T-helper 1 cell treated with Interleukin-12 subunit alpha and Interleukin-12 subunit beta and Interleukin-4 antibody, amounts not matched to agents 30 ng/mL and 1 ng/mL, for 36 hours (primary cell): ENCODE measurements around the gene C22orf31. TPM values are rescaled to one million over a fixed set of nuclear protein-coding genes. Genes with fewer than 3 reads are reported as not detected.

Experiments
- intact Hi-C: fragments of 100-400 bp; cut with micrococcal nuclease; formaldehyde crosslinking; loops from one replicate; pipeline ENCODE4 v1.15.1; 2024
- total RNA-seq: library from RNA; stranded (reverse); gene quantifications from 2 replicates; pipeline ENCODE4 v1.2.3, GENCODE V29; 2022

Gene C22orf31
- total RNA-seq, 1 donor from 2014 or later, result not detected

DNA sequence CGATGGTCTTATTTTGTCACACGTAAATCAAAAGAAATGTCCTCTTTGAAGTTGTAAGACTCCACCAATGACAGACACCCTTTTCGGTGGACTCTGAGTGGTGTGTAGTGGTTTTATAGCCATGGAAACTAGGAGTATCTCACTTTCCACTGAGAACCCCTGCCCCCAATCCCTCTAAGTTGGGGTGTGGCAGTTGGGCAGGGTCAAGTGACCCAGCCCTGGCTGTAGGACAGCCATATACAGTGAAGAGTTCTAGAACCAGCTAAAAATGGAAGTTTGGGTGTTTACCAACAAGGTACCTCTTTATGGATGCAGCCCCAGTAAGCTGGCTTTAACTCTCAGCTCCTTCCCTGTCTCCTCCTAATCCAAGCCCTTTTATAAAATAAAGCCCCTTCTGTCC, 5.2 kb downstream of the C22orf31 start:
- intact Hi-C loops, result no loop called here

DNA sequence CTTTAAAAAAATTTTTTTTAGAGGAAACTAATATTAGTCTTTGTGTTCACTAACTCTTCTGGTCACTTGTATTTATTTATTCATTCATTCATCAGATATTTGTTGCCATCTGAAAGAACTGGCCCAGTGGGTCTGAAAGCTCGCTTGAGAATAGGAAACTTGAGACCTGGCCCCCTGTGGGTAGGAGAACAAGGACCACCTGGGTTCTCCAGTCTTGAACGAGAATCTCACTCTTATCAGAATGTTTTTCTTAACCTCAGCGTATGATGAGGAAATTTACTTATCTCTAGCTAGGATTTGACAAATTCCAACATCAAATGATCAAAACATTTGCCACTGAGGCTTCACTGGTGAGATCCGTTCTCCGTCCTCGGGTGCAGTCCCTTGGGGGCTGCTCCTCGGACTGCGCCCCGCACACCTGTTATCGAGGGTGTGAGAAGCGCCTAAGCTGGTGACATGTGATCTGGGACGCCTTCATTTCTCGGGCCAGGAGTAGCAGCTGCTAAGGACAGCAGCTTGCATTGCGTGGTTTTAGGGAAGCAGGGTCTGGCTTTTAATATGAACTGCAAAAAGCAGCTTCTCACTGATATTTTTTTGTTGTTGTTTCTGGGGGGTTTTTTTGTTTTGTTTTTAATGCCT, 6.3 kb downstream of the C22orf31 start:
- intact Hi-C loops, result no loop called here

DNA sequence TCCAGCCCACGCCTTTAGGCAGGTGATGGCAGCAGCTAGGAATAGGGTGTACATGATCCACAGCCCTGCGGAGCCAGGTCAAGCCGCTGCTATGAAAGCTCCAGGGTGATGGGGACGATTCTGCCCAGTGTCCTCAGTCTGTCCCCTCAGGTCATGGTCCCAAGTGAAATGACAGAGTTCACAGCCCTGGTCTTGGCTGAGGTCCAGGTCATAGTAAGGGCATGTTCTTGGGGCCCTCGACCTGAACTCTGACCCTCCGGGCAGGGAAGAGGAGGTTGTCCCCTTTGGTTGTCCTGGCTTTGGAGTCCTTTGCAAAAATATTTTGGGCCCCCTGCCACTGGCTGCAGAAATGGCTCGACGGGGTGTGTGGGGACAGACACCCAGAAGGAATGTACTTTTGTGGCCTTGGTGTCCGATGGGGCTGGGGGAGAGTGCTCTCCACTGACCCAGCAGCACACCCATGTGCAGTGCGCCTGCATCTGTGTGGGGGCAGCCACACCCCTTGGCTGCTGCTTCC, 7.3 kb downstream of the C22orf31 start:
- intact Hi-C loops, result no loop called here

DNA sequence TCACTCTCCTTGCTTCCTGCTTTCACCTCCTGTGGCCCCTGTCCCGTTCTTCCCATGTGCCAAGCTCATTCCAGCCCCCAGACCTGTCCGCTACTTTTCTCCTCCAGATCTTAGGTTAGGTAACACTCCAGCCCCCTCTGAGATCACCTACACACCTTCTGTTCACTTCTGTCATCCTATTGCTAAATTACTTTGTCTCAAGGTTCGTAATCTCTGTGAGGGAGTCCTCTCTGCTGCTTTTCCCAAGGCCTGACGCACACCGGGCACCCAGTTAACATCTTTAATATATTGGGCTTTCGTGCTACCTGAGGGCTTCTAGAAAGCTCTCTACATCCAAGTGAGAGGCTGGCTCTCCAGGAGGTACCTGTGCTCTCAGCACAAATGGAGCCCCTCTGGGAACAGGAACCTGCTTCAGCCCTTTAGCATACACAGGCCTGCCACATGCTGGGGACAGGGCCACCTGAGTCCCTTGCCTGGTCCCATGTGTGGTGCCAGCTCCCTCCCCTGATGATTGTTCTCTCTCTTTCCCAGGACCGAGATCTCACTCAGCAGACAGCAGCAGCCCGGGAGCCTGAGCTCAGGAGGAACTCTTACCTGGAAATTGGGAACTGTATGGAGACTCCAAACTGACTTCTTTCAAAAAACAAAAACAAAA, 8.5 kb downstream of the C22orf31 start:
- intact Hi-C loops, result no loop called here

DNA sequence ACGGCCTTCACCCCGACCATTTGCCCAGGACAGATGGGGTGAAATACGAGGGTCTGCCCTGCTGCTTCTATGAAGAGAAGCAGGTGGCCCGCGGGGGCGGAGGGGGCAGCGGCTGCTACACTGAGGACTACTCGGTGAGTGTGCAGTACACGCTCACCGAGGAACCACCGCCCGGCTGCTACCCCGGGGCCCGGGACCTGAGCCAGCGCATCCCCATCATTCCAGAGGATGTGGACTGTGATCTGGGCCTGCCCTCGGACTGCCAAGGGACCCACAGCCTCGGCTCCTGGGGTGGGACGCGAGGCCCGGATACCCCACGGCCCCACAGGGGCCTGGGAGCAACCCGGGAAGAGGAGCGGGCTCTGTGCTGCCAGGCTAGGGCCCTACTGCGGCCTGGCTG, 11.2 kb downstream of the C22orf31 start:
- intact Hi-C loops, result no loop called here

DNA sequence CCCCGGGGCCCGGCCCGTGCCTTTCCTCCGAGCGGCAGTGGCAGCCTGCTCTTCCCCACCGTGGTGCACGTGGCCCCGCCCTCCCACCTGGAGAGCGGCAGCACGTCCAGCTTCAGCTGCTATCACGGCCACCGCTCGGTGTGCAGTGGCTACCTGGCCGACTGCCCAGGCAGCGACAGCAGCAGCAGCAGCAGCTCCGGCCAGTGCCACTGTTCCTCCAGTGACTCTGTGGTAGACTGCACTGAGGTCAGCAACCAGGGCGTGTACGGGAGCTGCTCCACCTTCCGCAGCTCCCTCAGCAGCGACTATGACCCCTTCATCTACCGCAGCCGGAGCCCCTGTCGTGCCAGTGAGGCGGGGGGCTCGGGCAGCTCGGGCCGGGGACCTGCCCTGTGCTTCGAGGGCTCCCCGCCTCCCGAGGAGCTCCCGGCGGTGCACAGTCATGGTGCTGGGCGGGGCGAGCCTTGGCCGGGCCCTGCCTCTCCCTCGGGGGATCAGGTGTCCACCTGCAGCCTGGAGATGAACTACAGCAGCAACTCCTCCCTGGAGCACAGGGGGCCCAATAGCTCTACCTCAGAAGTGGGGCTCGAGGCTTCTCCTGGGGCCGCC, 11.9 kb downstream of the C22orf31 start:
- intact Hi-C loops, result no loop called here

DNA sequence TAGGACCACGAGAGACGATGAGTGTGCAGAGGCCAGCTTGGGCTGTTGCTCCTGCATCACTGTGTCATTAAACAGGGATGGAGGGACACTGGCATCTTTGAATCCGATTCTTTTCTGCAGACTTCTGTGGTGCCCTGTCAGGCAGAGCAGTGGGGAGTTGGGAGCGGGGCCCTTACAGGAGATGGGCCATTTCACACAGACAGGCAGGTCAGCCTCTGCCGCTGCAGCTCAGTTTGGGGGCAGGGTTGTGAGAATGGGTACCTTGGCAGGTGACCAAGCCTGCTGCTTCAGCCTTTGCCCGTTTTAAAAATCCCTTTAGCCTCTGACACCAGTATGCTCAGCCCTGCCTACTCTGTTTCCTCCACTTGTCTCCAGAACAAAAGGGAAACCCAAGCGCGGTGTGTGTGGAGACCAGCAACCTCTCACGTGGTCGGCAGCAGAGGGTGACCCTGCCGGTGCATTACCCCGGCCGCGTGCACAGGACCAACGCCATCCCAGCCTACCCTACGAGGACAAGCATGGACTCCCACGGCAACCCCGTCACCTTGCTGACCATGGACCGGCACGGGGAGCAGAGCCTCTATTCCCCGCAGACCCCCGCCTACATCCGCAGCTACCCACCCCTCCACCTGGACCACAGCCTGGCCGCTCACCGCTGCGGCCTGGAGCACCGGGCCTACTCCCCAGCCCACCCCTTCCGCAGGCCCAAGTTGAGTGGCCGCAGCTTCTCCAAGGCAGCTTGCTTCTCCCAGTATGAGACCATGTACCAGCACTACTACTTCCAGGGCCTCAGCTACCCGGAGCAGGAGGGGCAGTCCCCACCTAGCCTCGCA, 12.6 kb downstream of the C22orf31 start:
- intact Hi-C loops, result no loop called here

DNA sequence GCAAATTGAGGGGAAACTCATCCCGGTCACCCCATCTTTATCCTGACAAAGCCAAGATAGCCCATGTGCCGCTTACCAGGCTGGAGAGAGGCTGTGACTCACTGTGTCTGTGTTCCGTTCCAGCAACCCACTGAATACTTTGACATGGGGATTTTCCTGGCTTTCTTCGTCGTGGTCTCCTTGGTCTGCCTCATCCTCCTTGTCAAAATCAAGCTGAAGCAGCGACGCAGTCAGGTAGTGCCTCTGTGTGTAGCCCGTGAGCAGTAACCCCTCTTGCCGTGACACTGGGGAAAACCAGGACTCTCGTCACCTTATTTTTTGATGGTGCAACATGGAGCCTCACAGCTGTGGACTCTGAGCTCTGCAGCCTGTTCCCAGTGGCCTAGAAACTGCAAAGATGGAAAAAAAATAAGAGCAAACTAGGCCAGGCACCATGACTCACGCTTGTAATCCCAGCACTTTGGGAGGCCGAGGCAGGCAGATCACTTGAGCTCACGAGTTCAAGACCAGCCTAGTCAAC, 16.9 kb downstream of the C22orf31 start:
- intact Hi-C loops, result no loop called here

DNA sequence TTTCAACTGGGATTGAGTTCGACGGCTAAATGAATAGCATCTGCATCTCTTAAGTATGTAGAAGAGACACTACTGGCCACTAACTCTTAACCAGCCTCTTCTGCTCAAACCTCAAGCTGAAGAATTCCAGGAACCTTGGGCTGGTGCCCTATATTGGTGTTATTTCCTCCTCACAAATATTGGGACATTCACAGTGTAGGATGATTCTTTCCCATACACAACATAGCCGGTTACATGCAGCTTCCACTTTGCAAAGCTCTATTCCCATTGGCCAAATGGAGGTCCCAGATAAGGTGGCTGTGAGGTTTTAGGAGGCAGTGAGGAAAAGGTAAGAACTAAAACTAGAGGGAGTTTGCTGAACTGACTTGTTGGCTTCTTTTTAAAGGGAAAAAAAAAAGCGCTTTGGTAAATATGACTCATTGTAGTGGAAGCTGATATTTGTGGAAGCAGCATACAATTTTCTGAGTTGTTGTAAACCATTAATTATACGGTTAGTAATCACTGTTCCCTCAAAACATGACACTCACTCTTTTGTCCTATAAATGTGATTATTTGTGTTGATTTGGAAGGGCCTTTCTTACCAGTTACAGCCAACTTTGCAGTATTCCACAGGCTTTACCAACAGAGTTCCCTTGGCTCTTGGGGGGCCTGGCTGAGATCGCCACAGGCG, 17.6 kb downstream of the C22orf31 start:
- intact Hi-C loops, result no loop called here

DNA sequence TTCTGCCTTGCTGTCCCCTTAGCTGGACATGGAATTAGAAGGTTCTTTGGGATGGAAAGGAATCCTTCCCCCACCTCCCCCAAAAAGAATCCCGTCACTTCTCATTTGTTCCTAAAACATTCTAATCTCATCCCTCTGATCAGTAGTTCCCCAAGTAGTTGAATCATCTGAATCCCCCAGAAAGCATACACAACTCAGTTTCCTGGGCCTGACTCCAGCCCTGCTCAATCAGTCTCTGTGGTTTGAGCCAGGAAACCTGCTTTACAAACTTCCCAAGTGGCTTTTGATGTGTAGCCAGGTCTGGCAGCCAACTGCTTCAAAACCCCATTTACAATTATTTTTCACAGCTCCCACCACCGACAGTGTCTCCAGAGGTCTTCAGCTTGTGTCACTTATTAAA, 20.2 kb downstream of the C22orf31 start:
- intact Hi-C loops, result loop anchor here (2.0 kb wide), 1 partner anchor 243 kb away; no protein-coding TSS in a partner anchor

DNA sequence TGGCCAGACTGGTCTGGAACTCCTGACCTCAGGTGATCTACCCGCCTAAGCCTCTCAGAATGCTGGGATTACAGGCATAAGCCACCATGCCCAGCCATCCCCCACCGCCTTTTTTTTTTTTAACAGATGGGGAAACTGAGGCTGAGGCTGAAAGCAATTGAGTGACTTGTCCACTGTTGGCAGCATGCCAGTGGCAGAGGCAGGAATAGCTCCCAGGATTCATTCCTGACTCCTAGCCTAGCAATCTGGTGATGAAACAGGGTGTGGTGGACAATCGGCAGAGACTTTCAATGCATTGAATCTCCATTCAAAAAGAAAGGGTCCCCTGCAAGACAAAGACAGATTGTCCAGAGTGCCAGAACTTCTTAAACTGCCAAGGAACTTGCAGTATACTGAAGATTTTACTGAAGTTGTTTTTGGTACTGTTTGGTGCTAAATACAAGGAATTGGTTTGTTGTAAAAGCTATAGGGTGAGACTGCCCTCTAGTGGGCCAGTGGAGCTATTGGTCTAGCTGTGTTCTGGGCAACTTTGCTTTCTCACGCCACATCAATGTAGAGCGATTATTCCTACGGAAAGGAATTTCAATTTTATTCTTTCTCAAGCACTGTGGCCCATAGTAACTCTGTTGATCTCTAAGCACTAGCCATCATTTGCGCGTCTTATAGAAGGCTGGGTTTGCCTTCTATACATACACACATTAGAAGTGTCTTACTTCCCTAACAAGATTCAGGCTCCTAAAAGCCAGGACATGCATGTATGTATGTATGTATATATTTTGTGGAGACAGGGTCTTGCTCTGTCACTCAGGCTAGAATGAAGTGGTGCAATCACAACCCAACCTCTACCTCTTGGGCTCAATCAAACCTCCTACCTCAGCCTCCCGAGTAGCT, 21.0 kb downstream of the C22orf31 start:
- intact Hi-C loops, result loop anchor here (1.0 to 2.0 kb wide), 6 partner anchors 185 to 440 kb away; no protein-coding TSS in a partner anchor

DNA sequence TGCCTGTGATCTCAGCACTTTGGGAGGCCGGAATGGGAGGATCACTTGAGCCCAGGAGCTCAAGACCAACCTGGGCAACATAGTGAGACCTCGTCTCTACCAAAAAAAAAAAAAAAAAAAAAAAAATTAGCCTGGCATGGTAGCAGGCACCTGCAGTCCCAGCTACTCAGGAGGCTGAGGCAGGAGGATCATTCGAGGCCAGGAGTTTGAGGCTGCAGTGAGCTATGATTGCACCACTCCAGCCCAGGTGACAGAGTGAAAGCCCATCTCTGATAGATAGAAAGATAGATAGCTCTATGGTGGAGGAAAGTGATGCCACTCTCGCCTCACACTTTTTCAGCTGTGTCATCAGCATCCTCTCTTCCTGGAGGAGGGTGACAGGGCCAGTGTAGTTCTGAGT, 21.9 kb downstream of the C22orf31 start:
- intact Hi-C loops, result loop anchor here (1.0 to 2.0 kb wide), 6 partner anchors 184 to 439 kb away; no protein-coding TSS in a partner anchor

DNA sequence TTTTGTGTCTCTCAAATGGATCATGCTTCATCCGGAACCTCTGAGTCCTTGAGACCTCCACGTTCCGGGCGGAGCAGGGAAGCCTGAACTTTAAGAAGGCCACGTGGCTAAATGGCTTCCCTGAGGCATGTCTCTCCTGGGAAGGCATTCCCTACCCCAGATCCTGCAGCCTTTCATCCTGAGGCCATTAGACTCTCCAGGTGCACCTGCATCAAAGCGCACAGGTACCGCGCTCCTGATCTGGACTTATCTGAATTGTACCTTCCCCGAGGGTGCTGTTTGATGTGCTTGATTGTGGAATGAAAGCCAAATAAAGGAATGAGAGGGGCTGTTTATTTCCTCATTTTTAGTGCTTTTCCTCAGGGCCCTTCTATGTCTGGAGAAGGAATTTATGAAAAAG, 22.5 kb downstream of the C22orf31 start:
- intact Hi-C loops, result no loop called here

DNA sequence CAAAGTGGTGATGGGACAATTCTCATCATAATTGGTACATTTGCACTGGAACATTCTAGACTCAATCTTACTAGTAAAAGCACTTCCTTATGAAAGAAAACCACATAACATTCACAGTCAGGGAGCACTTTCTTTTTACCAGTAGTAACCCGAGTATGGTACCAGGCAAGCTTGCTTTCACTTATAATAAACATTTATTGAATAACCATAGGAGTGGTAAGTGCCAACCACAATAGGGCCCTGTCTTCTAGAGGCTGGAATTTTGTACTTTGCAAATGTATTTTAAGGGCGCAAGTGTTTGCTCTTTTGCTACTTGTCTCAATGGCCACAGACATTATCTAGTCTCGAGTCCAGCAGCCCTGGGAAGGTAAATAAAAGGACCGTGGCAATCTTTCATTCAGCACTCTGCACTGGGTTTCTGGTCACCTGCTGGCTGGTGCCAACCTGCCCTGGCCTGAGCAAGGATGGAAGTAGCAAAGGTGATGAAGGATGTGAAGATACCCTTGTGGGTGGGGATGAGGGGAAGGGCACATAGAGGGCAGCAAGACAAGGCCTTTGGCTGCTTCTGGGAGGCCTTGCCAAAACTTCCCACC, 24.2 kb downstream of the C22orf31 start:
- intact Hi-C loops, result no loop called here

DNA sequence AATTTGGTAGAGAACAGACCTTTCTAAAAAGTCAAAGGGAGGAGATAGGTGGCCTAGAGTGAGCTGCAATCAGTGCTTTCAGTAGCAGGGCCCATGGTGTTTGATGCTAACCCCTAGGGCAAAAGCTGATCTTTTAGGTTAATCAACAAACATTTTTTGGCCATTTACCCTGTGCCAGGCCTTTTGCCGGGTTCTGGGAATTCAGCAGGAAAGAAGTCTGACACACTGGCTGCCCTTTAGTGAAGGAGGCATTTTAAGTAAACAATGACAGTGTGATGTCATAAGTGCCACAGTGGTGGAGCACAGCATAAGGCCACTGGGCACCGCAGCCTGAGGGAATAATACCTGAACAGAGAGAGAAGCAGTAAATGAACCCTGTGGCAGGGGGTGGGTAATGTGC, 29.0 kb downstream of the C22orf31 start:
- intact Hi-C loops, result no loop called here

DNA sequence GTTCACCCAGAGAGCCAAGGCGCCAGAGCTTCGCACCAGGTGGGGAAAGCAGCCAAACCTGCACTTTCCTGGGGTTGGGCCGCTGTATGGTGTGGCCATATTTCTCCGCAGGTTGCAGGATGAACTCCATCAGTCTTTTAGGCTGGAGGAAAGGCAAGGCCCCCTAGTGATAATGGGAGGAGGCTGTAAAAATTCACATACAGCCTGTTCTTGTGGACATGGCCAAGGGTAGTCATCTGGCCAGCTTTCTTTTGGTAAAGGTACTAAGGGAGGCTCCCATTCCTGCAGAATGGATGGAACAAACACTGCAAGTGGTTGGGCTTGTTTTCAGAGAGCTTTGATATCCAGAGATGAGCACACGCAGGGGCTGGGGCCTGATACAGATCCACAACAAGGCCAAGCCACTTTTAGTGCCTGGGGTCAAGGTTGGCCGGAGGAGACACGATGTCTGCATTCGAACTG, 29.6 kb downstream of the C22orf31 start:
- intact Hi-C loops, result no loop called here

DNA sequence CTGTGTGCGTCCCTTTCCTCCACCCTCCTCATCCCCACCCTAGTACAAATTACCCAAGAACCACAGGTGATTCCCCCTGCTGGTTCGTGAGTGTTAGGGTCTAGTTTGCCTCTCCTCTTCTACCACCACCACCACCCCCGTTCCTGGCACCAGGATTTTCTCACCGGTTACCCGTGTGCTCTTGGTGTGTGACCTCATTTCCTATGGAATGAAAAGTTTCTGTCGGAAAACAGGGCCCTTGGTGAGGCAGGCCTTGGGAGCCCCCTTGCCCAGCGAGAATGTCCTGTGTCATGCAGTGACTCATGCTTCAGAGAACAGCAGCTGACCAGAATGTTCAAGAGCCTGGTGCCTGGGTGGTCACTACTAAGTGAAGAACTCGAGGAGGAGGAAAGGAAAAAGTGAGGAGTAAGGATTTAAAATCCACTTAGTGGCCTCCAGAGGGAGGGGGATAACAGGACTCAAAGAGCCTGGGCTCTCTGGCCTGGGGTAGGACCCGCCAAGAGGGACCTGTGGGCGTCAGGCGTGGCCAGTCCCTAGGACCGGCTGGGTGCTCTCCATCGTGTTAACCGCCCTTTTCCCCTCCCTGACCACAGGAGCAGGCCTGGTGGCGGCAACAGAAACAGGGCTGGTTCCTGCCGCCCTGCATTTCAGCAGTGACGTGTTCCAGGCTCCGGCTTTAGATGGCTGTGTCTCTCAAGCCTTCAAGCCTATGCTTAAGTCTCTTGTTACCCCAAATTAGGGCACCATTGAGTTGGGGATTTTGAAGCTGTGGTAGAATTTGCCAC, 30.2 kb downstream of the C22orf31 start:
- intact Hi-C loops, result no loop called here

DNA sequence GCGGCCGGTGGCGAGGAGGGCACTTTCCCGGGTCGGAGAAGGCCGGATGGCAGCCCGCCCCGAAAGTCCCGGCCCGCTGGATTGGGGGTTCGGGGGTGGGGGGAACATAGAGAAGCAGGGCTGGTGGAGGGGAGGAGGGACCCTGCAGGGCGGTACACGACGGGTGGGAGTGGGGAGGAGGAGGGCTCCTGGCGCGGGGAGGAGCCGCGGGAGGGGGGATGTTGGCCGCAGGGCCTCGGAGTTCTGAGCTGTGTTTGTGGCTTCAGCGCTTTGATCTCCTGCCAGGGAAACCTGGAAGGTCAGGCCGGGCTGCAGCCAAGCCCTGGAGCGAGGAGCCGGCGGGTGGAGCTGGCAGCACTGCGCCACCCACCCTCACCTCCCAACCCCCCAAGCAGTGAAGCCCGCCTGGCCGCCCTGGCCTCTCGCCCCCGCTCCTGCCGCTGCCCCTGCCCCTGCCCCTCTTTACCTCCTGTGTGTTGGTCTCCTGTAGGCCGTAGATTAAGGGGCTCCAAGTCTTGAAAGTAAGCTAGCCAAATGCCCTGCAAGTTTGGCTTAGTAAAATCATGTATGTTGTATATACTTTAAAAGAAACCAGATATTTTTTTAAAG, 30.9 kb downstream of the C22orf31 start:
- intact Hi-C loops, result no loop called here
